ENCODE results near the gene MEIG1. TPM values are rescaled to one million over a fixed set of nuclear protein-coding genes. Genes with fewer than 3 reads are reported as not detected.
"Not testable (repeated sequence)": the region's sequence is repeated elsewhere in the genome, so short reads cannot be mapped to it uniquely, and the experiment has no call there.

MEIG1 gene
- total RNA-seq, 4 donors from 2014 or later, result not detected

DNA sequence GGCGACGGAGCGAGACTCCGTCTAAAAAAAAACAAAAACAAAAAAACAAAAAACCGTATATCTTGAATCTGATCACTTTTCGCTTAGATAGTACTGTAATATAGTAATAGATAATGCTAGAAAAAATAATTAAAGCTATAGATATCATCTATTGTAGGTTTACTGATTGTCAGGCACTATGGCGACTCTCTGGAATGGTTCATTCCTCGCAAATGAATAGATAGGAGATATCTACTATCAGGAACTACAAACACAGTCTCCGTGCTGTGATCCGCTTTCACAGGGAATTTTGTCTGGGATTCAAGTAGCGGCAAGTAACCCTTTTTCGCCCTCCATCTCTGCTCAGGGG, 342 bp upstream of the MEIG1 start:
- Histone ChIP-seq H3K27me3 (no peaks in the 10 kb centered on the region), H3K36me3 (no peaks in the 10 kb centered on the region), H3K4me1 (peaks cover 0 to 22% (median 4%) of the 10 kb centered on the region in 3 donors), H3K27ac (peak overlapping the region; percentile 91 to 95 (median 92)), H3K9me3 (no peaks in the 10 kb centered on the region), H3K4me3 (peak overlapping the region; percentile 51 to 83)
- no peak for ATAC-seq
- TF ChIP-seq POLR2A (IDR thresholded peaks at IDR 0.05), result no peak
- 49 to 65% methylated on average over 4 to 10 of the region's 12 CpGs for WGBS, 2 donors (ENCODE audit: low coverage in 1 of 2)

GRCh38 chr10:14967897-14968296, 8.7 kb downstream of the MEIG1 start:
- WGBS, 2 donors (ENCODE audit: low coverage in 1 of 2), result 80 to 89% methylated on average over 1 to 2 of the region's 2 CpGs
- no peak overlapping the region for H3K4me3 ChIP-seq
- no peaks in the 10 kb centered on the region for H3K36me3 ChIP-seq
- TF ChIP-seq POLR2AphosphoS5 (IDR thresholded peaks at IDR 0.05), result no peak
- TF ChIP-seq, protein P1, sequence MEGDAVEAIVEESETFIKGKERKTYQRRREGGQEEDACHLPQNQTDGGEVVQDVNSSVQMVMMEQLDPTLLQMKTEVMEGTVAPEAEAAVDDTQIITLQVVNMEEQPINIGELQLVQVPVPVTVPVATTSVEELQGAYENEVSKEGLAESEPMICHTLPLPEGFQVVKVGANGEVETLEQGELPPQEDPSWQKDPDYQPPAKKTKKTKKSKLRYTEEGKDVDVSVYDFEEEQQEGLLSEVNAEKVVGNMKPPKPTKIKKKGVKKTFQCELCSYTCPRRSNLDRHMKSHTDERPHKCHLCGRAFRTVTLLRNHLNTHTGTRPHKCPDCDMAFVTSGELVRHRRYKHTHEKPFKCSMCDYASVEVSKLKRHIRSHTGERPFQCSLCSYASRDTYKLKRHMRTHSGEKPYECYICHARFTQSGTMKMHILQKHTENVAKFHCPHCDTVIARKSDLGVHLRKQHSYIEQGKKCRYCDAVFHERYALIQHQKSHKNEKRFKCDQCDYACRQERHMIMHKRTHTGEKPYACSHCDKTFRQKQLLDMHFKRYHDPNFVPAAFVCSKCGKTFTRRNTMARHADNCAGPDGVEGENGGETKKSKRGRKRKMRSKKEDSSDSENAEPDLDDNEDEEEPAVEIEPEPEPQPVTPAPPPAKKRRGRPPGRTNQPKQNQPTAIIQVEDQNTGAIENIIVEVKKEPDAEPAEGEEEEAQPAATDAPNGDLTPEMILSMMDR (IDR thresholded peaks at IDR 0.05), result no peak
- TF ChIP-seq EP300 (IDR thresholded peaks at IDR 0.05), result no peak
- TF ChIP-seq POLR2A (IDR thresholded peaks at IDR 0.05), result no peak
- no peak overlapping the region for H3K27ac ChIP-seq
- H3K4me1 ChIP-seq, result no peaks in the 10 kb centered on the region
- no peaks in the 10 kb centered on the region for H3K9me3 ChIP-seq
- ATAC-seq, result no peak
- no peaks in the 10 kb centered on the region for H3K27me3 ChIP-seq

GRCh38 chr10:14971867-14972448, 12.8 kb downstream of the MEIG1 start:
- TF ChIP-seq POLR2A (IDR thresholded peaks at IDR 0.05), result no peak
- TF ChIP-seq, protein P1 (IDR thresholded peaks at IDR 0.05), result peak in 3 of 4 experiments; percentile 13 to 57 (median 16)
- no peak for TF ChIP-seq EP300 (IDR thresholded peaks at IDR 0.05)
- TF ChIP-seq POLR2AphosphoS5 (IDR thresholded peaks at IDR 0.05), result no peak

DNA sequence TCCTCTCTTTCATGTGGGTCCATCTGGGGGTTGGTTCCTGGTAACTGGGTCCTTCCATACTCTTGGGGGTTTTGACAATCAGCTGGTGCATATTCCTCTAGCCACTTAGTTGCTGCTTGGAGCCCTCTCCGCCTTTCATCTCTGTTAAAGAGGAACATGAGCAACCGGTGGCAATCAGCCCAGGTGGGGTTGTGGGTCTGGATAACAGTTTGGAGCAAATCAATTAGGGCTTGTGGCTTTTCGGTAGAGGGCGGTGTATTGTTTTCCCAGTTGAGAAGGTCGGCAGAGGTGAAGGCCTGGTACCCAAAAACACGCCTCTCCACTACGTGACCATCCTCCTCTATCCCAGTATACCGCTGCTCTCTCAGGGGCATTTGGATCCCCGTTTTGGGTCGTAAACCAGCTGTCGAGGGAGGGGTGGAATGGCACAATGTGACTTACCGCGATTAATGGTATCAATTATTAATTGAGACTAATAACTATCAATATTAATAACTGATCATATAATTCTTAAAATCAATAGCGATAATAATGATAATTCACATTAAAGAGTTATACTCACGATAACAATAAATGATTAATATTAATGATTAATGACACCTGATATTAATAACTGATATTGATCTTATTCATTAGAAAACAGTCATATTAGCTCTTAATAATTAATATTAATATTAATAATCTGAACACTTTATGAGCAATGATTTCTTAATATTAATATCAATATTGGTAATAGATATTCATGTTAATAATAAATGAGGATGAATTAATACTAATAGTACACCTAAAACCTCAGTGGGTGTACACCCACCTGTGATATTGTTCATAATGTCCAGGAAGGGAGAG, 15.2 kb downstream of the MEIG1 start:
- H3K4me3 ChIP-seq, result not testable (repeated sequence)
- 24 to 56% methylated on average over 9 to 15 of the region's 15 CpGs for WGBS, 2 donors (ENCODE audit: low coverage in 1 of 2)

More at GRCh38 chr10:14971867-14972448, 12.8 kb downstream of the MEIG1 start:
- no peak overlapping the region for H3K27ac ChIP-seq
- no peaks in the 10 kb centered on the region for H3K36me3 ChIP-seq
- 38 to 51% methylated on average over 4 of the region's 4 CpGs for WGBS, 2 donors (ENCODE audit: low coverage in 1 of 2)
- no peaks in the 10 kb centered on the region for H3K9me3 ChIP-seq
- ATAC-seq, result no peak
- H3K27me3 ChIP-seq, result peaks cover 7% of the 10 kb centered on the region
- H3K4me3 ChIP-seq, result no peak overlapping the region
- H3K4me1 ChIP-seq, result no peaks in the 10 kb centered on the region

GRCh38 chr10:14975672-14976273, 16.6 kb downstream of the MEIG1 start:
- 16 to 40% methylated on average over 1 to 19 of the region's 21 CpGs for WGBS, 2 donors (ENCODE audit: low coverage in 1 of 2)
- no peaks in the 10 kb centered on the region for H3K36me3 ChIP-seq
- no peak for TF ChIP-seq POLR2AphosphoS5 (IDR thresholded peaks at IDR 0.05)
- TF ChIP-seq, protein P1 (IDR thresholded peaks at IDR 0.05), result peak in 1 of 4 experiments; percentile 15
- peaks cover 7% of the 10 kb centered on the region for H3K27me3 ChIP-seq
- H3K9me3 ChIP-seq, result no peaks in the 10 kb centered on the region
- no peak overlapping the region for H3K27ac ChIP-seq
- no peak overlapping the region for H3K4me3 ChIP-seq
- H3K4me1 ChIP-seq, result no peaks in the 10 kb centered on the region
- no peak for ATAC-seq

More for the DNA sequence above, 15.2 kb downstream of the MEIG1 start:
- not testable (repeated sequence) for H3K36me3 ChIP-seq, ATAC-seq, H3K4me1 ChIP-seq, H3K9me3 ChIP-seq, H3K27ac ChIP-seq, H3K27me3 ChIP-seq
